HCT116 (cell line): Measurements from ENCODE around the gene ZNF143. TPM values are rescaled to one million over a fixed set of nuclear protein-coding genes. Genes with fewer than 3 reads are reported as not detected.
"Not testable (repeated sequence)": the region's sequence is repeated elsewhere in the genome, so short reads cannot be mapped to it uniquely, and the experiment has no call there.

Experiments used
- ATAC-seq: fragments of 200-7000 bp; cut with Tn5 transposase; 2 replicates; pipeline ENCODE4 v1.9.1; 2020; ENCODE audit warnings: mild to moderate bottlenecking, moderate library complexity
- BruUV-seq: library from RNA; stranded (reverse); fragments of 400-500 nt; replicated peaks from 2 replicates; lab custom pipeline; 2021; lab: Mats Ljungman, UMichigan
- CTCF ChIA-PET: fragments of 300-600 bp; sonication (Branson Sonifier 250); formaldehyde crosslinking; loops from one replicate; lab custom pipeline; 2021; ENCODE audit warnings: antibody characterized with exemption; lab: Charles Lee
- POLR2A ChIA-PET: fragments of 300-600, 350-600 bp; sonication (Branson Sonifier 250); formaldehyde crosslinking; loops from one replicate; lab custom pipeline; 2021; ENCODE audit warnings: antibody characterized with exemption; lab: Charles Lee
- RAD21 ChIA-PET, 2 experiments: fragments of 300-600 bp; sonication (Branson Sonifier 250); formaldehyde crosslinking; loops; one replicate each; lab custom pipeline; 2023; ENCODE audit warnings: low total read pairs in 2 of 2; ENCODE audit not compliant: uncharacterized antibody in 2 of 2, unreplicated experiment in 2 of 2, low non-redundant PET in 1 of 2; lab: Charles Lee
- DNase-seq: peaks from one replicate; pipeline ENCODE4 v3.0.0-alpha.2; 2010; ENCODE audit warnings: low read depth, low spot score
- H2AFZ ChIP-seq: fragments of 200-600 bp; shearing (Covaris generic), sonication (generic); 2 replicates; pipeline ENCODE4 v1.6.1; 2017; ENCODE audit warnings: low read depth, mixed run types, mixed read lengths, antibody characterized with exemption, low read length; ENCODE audit not compliant: poor library complexity, severe bottlenecking
- H3K27ac ChIP-seq: 2 replicates; pipeline ENCODE4 v1.5.1; 2012; ENCODE audit warnings: low read depth, low read length
- H3K27me3 ChIP-seq: fragments of 200-600 bp; sonication (generic); 2 replicates; pipeline ENCODE4 v1.6.1; 2016; ENCODE audit warnings: mixed run types, low read length, mixed read lengths; ENCODE audit not compliant: insufficient read depth
- H3K36me3 ChIP-seq, 2 experiments: fragments of 200-500 bp in 1 of 2; fragments of 200-600 bp in 1 of 2; sonication (Bioruptor generic) in 1 of 2; sonication (generic) in 1 of 2; 2 replicates each; pipeline versions ENCODE4 v1.5.1 to v1.6.1; 2014 to 2016; ENCODE audit warnings: low read length in 2 of 2, inconsistent platforms in 1 of 2, mixed read lengths in 1 of 2, mixed run types in 1 of 2; ENCODE audit not compliant: insufficient read depth in 2 of 2, control insufficient read depth in 1 of 2
- H3K4me1 ChIP-seq, 2 experiments: fragments of 200-600 bp in 1 of 2; sonication (generic) in 1 of 2; 2 replicates each; pipeline versions ENCODE4 v1.5.1 to v1.6.1; 2012 to 2017; ENCODE audit warnings: low read length in 2 of 2, inconsistent platforms in 1 of 2, mild to moderate bottlenecking in 1 of 2, mixed read lengths in 1 of 2, mixed run types in 1 of 2, moderate library complexity in 1 of 2; ENCODE audit not compliant: insufficient read depth in 2 of 2, control insufficient read depth in 1 of 2
- H3K4me2 ChIP-seq: fragments of 200-600 bp; sonication (generic); 2 replicates; pipeline ENCODE4 v1.6.1; 2017; ENCODE audit warnings: mixed run types, low read length, mixed read lengths
- H3K4me3 ChIP-seq, 2 experiments: fragments of 200-600 bp in 1 of 2; sonication (generic) in 1 of 2; replicated peaks in 1 of 2; 2 replicates each; pipeline ENCODE4 v1.5.1; 2011 to 2016; ENCODE audit warnings: low read length in 2 of 2, control low read depth in 1 of 2, low read depth in 1 of 2, mild to moderate bottlenecking in 1 of 2, mixed read lengths in 1 of 2, mixed run types in 1 of 2
- H3K79me2 ChIP-seq: fragments of 200-600 bp; sonication (generic); 2 replicates; pipeline ENCODE4 v1.6.1; 2017; ENCODE audit warnings: mild to moderate bottlenecking, mixed run types, low read length, moderate library complexity, mixed read lengths; ENCODE audit not compliant: insufficient read depth
- H3K9ac ChIP-seq: fragments of 200-600 bp; sonication (generic); 2 replicates; pipeline ENCODE4 v1.6.1; 2016; ENCODE audit warnings: low read length, mixed read lengths
- H3K9me2 ChIP-seq: fragments of 200-600 bp; sonication (generic), shearing (Covaris generic); 2 replicates; pipeline ENCODE4 v1.6.1; 2017; ENCODE audit warnings: mixed run types, mild to moderate bottlenecking, moderate library complexity; ENCODE audit not compliant: insufficient read depth
- H3K9me3 ChIP-seq, 2 experiments: fragments of 200-500 bp in 1 of 2; fragments of 200-600 bp in 1 of 2; sonication (Bioruptor generic) in 1 of 2; sonication (generic) in 1 of 2; 2 replicates each; pipeline ENCODE4 v1.6.1; 2014 to 2017; ENCODE audit warnings: low read length in 2 of 2, mixed read lengths in 2 of 2, inconsistent platforms in 1 of 2, low read depth in 1 of 2, mild to moderate bottlenecking in 1 of 2, mixed run types in 1 of 2, moderate library complexity in 1 of 2; ENCODE audit not compliant: control insufficient read depth in 1 of 2, insufficient read depth in 1 of 2
- H4K20me1 ChIP-seq: fragments of 200-600 bp; sonication (generic), shearing (Covaris generic); 2 replicates; pipeline ENCODE4 v1.6.1; 2017; ENCODE audit warnings: mixed run types, mild to moderate bottlenecking, moderate library complexity; ENCODE audit not compliant: insufficient read depth
- ATF3 ChIP-seq: IDR thresholded peaks from 2 replicates; pipeline ENCODE4 v1.6.1; 2012
- CBX3 ChIP-seq: IDR thresholded peaks from 2 replicates; pipeline ENCODE4 v1.6.1; 2012; ENCODE audit warnings: low read depth
- EGR1 ChIP-seq: IDR thresholded peaks from 2 replicates; pipeline ENCODE4 v1.6.1; 2012; ENCODE audit warnings: low read depth
- POLR2AphosphoS5 ChIP-seq: IDR thresholded peaks from 2 replicates; pipeline ENCODE4 v1.6.1; 2011; ENCODE audit warnings: mild to moderate bottlenecking, low read depth, low read length, moderate library complexity
- TCF7L2 ChIP-seq: IDR thresholded peaks from 2 replicates; pipeline ENCODE4 v1.7.0; 2011; ENCODE audit warnings: borderline replicate concordance, inconsistent platforms; ENCODE audit not compliant: insufficient read depth, insufficient read length; ENCODE audit errors: extremely low read depth
- ZNF274 ChIP-seq: fragments of 200-500 bp; sonication (Bioruptor generic); IDR thresholded peaks from 2 replicates; pipeline ENCODE4 v1.6.1; 2014; ENCODE audit warnings: mild to moderate bottlenecking, low read depth, low read length, inconsistent platforms
- intact Hi-C: fragments of 100-400 bp; cut with micrococcal nuclease; formaldehyde crosslinking; loops from 2 replicates; pipeline ENCODE4 v1.10.0; 2022
- total RNA-seq: library from RNA; stranded (reverse); gene quantifications from one replicate; pipeline ENCODE4 v1.2.1, GENCODE V29; 2021; ENCODE audit not compliant: unreplicated experiment

The ZNF143 gene
- total RNA-seq, 1 experiment from 2014 or later = 27.5 TPM

GRCh38 chr11:9452023-9452422 is 8.8 kb upstream of the ZNF143 start:
- H3K36me3 ChIP-seq, H3K27ac ChIP-seq, H3K9me3 ChIP-seq, H3K79me2 ChIP-seq, BruUV-seq, RAD21 ChIA-PET, intact Hi-C loops, H3K4me3 ChIP-seq, H3K4me1 ChIP-seq, H2AFZ ChIP-seq, CTCF ChIA-PET, H3K27me3 ChIP-seq, DNase-seq, ATAC-seq, H3K9ac ChIP-seq, H3K4me2 ChIP-seq, H3K9me2 ChIP-seq: not testable (repeated sequence)
- POLR2A ChIA-PET = interaction anchor here (1.6 kb wide), 1 partner anchor 9 kb away, joined by 4 read pairs; the partner anchor contains the start of gene ZNF143
- peaks cover 11% of the 10 kb centered on the region; the same call in 1 of the 2 replicates for H4K20me1 ChIP-seq
- TF ChIP-seq POLR2AphosphoS5 = 0 out of 2 replicates have a peak, but pooled peaks have one; percentile 18

GRCh38 chr11:9455722-9456121 is 5.1 kb upstream of the ZNF143 start:
- CTCF ChIA-PET = no interaction called here
- Histone ChIP-seq H3K27me3 (no peaks in the 10 kb centered on the region), H3K9me2 (no peaks in the 10 kb centered on the region), H3K4me2 (no peak overlapping the region), H3K9me3 (no peaks in the 10 kb centered on the region), H3K79me2 (peaks cover 14% of the 10 kb centered on the region), H3K9ac (no peak overlapping the region), H3K36me3 (no peaks in the 10 kb centered on the region; a peak in 1 of 4 replicates), H2AFZ (no peak overlapping the region), H4K20me1 (0 out of 2 replicates have a peak, but pooled peaks cover 7% of the 10 kb centered on the region), H3K4me3 (no peak overlapping the region), H3K4me1 (peaks cover 0 to 7% of the 10 kb centered on the region in 2 experiments; a peak in 3 of 4 replicates), H3K27ac (no peak overlapping the region)
- intact Hi-C loops = no loop called here
- TF ChIP-seq ZNF274 = no peak
- no peak for TF ChIP-seq ATF3
- TF ChIP-seq CBX3 = no peak
- TF ChIP-seq EGR1 = no peak
- no peak for TF ChIP-seq TCF7L2
- no TSS peak for BruUV-seq
- ATAC-seq (no peak), DNase-seq (no peak)
- RAD21 ChIA-PET = no interaction called here
- POLR2A ChIA-PET = no interaction called here
